ENCODE results near the gene TM4SF1.
"Not testable (repeated sequence)": the region's sequence is repeated elsewhere in the genome, so short reads cannot be mapped to it uniquely, and the experiment has no call there.

The TM4SF1 gene

DNA sequence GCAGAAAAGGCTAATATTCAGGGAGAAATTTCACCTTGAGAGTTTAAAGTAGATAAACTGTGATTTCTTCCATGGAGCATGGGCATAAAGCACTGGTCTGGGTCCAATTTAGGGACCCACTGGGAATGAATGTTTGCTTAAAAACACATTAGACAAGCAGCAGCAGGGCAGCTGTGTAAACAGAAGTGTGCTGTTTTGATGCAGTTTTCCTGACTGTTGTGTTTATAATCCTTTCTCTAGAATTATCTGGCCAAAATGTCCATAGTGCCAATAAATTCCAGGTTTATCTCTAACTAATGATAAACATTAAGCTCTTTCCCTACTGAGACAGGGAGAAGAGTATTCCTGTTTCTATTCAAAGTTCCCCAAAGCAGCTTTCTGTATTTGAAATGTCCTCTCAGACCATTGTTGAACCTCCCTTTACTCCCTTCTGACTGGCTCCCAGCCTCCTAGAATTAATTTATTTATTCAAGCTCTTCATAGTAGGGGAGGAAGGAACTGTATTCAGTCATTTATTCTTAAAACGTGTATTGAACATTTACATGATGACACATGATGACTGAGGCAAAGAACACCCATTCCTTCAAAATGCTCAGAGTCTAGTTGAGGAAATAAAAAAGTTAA, 37.0 kb downstream of the TM4SF1 start:
- POLR2A ChIA-PET: no interaction called here
- CTCF ChIA-PET: interaction anchor here (1.0 to 1.4 kb wide), 3 partner anchors 9 to 13 kb away, joined by 3 to 7 read pairs (median 5); no protein-coding TSS in a partner anchor
- DNase-seq (ENCODE audit: extremely low spot score): no peak
- TF ChIP-seq, protein P1, sequence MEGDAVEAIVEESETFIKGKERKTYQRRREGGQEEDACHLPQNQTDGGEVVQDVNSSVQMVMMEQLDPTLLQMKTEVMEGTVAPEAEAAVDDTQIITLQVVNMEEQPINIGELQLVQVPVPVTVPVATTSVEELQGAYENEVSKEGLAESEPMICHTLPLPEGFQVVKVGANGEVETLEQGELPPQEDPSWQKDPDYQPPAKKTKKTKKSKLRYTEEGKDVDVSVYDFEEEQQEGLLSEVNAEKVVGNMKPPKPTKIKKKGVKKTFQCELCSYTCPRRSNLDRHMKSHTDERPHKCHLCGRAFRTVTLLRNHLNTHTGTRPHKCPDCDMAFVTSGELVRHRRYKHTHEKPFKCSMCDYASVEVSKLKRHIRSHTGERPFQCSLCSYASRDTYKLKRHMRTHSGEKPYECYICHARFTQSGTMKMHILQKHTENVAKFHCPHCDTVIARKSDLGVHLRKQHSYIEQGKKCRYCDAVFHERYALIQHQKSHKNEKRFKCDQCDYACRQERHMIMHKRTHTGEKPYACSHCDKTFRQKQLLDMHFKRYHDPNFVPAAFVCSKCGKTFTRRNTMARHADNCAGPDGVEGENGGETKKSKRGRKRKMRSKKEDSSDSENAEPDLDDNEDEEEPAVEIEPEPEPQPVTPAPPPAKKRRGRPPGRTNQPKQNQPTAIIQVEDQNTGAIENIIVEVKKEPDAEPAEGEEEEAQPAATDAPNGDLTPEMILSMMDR (IDR thresholded peaks at IDR 0.05; ENCODE audit: control extremely low read depth, extremely low read depth, low read depth, missing control alignments): no peak

DNA sequence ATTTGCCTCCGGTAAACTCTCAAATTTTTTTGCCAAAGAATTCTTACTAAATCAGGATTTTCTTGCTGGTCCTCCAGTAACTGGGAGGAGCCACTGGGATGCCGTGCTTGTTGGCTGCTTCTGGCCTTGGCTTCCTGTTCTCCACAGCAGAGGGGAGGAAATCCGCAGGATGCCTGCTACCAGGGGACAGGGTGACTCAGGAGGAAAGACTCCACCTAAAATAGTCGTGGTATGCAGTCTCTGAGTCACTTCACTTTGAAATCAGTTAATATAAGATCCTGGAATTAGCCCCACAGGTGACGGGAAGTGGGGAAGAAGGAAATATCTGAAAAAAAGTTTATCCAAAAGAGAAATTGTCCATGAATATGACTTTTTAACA, 37.5 kb downstream of the TM4SF1 start:
- TF ChIP-seq, protein P1 (IDR thresholded peaks at IDR 0.05; ENCODE audit: control extremely low read depth, extremely low read depth, low read depth, missing control alignments): no peak
- CTCF ChIA-PET: interaction anchor here (1.4 kb wide), 2 partner anchors 8 to 12 kb away, joined by 5 to 7 read pairs; no protein-coding TSS in a partner anchor
- DNase-seq (ENCODE audit: extremely low spot score): no peak
- POLR2A ChIA-PET: no interaction called here

DNA sequence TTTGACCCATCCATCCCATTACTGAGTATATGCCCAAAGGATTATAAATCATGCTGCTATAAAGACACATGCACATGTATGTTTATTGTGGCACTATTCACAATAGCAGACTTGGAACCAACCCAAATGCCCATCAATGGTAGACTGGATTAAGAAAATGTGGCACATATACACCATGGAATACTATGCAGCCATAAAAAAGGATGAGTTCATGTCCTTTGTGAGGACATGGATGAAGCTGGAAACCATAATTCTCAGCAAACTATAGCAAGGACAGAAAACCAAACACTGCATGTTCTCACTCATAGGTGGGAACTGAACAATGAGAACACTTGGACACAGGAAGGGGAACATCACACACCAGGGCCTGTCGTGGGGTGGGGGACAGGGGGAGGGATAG, 40.0 kb downstream of the TM4SF1 start:
- POLR2A ChIA-PET; DNase-seq (ENCODE audit: extremely low spot score): not testable (repeated sequence)

DNA sequence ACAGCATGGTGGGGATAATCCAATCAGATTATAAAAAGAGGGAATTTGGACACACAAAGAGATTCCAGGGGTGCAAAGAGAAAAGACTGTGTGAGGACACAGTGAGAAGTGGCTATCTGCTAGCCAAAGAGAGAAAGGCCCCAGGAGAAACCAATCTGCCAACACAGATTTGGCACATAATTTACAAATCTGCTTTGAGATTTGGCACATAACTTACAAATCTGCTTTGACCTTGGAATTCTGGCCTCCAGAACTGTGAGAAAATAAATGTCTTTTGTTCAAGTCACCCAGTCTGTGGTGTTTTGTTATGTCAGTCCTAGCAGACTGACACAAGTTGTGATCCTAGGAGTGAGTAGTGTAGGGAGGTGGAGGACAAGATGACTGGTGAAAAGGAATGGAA, 40.5 kb downstream of the TM4SF1 start:
- TF ChIP-seq, protein P1 (IDR thresholded peaks at IDR 0.05; ENCODE audit: control extremely low read depth, extremely low read depth, low read depth, missing control alignments): no peak
- no peak for DNase-seq (ENCODE audit: extremely low spot score)
- CTCF ChIA-PET: interaction anchor here (0.9 kb wide), 1 partner anchor 20 kb away, joined by 3 read pairs; no protein-coding TSS in a partner anchor
- POLR2A ChIA-PET: no interaction called here

More for the DNA sequence above, 40.0 kb downstream of the TM4SF1 start:
- CTCF ChIA-PET: not testable (repeated sequence)

DNA sequence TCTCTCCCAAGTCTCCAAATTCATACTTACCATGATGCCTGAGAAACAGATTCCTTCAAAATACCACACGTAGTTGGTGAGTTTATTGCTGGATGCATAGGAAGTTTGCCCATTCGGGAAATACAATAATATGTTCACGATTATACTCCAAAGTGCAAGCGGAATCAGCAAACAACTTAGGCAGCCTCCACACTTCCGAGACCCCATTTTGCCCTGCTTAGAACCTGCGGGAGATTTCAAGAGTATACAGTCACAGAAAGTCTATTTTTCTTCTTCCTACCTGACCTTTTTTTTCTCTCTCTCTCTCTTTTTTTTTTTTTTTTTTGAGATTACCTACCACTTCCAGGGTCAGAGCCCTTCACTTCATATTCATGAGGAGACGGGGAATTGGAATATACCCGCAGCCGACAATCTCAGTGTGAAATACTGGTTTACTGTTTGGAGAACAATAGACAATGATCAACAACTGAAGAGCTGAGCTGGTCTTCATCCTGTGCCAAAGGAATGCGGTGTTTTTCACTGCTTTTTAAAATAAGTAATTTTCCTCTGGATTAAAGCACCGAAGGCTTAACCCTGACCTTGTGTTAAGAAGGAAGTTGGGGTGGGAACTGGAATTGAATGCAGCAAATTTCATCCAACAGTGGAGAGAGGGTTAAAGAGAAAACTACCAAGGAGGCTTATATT, 44.1 kb downstream of the TM4SF1 start, which contains the start of gene TM4SF18:
Gene TM4SF18, minus strand, starts transcription at position 461 of the 684 bp plus-strand sequence. Its CDS starts 254 bp downstream, at position 207.
- TF ChIP-seq, protein P1 (IDR thresholded peaks at IDR 0.05; ENCODE audit: control extremely low read depth, extremely low read depth, low read depth, missing control alignments): no peak
- POLR2A ChIA-PET: no interaction called here
- CTCF ChIA-PET: interaction anchor here (1.5 kb wide), 1 partner anchor 53 kb away, joined by 4 read pairs; no protein-coding TSS in a partner anchor
- no peak for DNase-seq (ENCODE audit: extremely low spot score)

DNA sequence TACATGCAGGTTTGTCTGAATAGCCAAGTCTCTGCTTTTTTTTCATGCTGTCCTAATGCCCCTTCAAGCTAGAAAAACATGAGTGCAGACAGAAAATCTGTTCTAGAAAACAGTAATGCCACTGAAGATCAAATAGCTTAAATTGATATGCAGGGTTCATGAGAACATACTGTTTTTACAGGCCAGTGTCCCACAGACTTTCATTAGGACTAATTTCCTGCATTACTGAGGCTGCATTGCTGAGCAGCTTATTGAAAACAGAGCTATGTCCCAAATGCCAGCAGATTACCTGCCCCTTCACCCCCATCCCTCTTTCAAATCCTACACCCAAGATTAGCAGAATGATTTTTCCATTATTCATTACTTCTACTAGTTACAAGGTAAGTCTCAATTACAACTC, 44.7 kb downstream of the TM4SF1 start:
- ChIA-PET CTCF (interaction anchor here (1.5 kb wide), 1 partner anchor 53 kb away, joined by 4 read pairs; no protein-coding TSS in a partner anchor), POLR2A (no interaction called here)
- TF ChIP-seq, protein P1 (IDR thresholded peaks at IDR 0.05; ENCODE audit: control extremely low read depth, extremely low read depth, low read depth, missing control alignments): no peak
- no peak for DNase-seq (ENCODE audit: extremely low spot score)

All from GM10248 (cell line).